ENCODE measurements around the gene BCL2L11.
A peak's percentile ranks its signal among the peaks of the same experiment; 100 is the strongest.

Gene BCL2L11

GRCh38 chr2:111117598-111118480 is 2.9 kb upstream of the BCL2L11 start:
- peak; percentile 17 to 18 for DNase-seq (ENCODE audit: low read depth in 2 of 2)

- no peak for DNase-seq (ENCODE audit: low read depth in 2 of 2)
These were observed 2.2 kb upstream of the BCL2L11 start for GRCh38 chr2:111118481-111118980.

DNA sequence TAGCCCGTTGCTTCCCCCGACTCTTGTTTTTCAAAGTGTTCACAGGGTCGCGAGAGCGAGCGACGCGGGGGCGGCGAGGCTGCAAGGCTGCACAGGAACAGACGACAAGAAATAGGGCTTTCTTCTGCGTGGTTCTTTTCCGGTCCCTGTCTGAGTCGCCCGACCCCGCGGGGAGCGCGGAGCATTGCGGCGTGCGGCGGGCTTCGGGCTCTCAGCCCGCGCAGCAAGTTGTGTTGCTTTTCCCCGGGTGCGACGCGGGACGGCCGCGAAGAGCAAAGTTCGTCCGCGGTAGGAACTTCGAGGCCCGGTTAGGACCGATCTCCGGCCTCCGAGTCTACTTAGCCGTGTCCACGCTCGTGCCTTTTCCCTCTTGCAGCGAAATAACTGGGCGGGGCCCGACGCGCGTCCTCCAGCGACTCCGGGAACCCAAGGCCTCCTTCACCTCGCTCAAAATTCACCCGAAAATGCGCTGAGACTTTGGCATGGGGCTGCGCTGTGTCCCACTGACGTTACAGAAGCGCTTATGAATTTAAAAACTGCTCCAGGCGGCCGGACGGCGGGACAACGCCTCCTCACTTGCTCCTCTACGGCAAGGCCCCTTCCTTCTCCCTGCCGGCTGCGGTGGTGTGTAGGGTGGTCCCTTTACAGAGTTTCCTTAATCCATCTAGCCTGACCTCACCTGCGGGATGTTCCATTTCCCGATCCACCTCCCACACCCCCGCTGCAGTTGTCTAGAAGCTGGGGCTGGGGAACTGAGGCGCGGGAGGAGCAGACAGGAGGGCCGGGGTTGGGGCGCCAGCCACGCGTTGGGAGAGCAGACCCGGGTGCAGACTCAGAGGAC is 1.5 kb upstream of the BCL2L11 start:
- DNase-seq (ENCODE audit: low read depth in 2 of 2) = peak; percentile 14 to 20

- no peak for DNase-seq (ENCODE audit: low read depth in 2 of 2)
These were observed 877 bp upstream of the BCL2L11 start for GRCh38 chr2:111119822-111120252.

DNA sequence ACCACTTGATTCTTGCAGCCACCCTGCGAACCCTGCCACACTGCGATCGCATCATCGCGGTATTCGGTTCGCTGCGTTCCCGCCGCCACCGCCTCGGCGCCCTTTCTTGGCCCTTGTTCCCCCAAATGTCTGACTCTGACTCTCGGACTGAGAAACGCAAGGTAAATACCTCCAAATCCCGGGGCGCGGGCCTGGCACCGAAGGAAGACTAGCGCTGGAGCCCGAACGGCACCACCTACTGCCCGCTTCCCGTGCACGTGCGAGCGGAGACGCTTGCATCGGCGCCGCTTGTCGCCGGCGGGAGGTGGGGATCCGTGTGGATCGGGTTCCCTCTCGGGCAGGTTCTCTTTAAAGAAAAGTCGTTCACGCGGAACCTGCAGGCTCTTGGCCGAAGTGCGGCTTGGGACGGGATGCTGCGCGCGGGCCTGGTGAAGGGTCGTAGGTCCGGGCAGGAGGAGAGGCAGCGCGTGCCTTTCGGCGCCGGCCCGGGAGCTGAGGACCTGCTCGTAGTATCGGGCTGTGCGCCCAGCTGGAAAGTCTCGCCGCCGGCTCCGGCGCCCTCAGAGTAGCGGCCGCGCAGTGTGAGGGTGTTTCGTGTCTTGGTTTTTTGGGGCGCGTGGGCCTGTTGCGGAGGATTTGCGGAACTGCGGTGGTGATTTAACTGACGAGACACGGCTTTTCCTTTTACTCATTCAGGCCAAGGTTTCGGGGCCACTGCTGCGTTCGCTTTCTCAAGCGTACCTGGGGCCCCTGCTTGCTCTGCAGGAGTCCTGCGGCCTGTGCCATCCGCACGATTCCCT is 514 bp downstream of the BCL2L11 start:
- peak; percentile 26 to 27 for DNase-seq (ENCODE audit: low read depth in 2 of 2)

GRCh38 chr2:111121828-111122630 is 1.3 kb downstream of the BCL2L11 start:
- peak; percentile 68 to 73 for DNase-seq (ENCODE audit: low read depth in 2 of 2)

GRCh38 chr2:111122631-111123421 is 2.1 kb downstream of the BCL2L11 start:
- DNase-seq (ENCODE audit: low read depth in 2 of 2) = peak; percentile 14 to 17

DNA sequence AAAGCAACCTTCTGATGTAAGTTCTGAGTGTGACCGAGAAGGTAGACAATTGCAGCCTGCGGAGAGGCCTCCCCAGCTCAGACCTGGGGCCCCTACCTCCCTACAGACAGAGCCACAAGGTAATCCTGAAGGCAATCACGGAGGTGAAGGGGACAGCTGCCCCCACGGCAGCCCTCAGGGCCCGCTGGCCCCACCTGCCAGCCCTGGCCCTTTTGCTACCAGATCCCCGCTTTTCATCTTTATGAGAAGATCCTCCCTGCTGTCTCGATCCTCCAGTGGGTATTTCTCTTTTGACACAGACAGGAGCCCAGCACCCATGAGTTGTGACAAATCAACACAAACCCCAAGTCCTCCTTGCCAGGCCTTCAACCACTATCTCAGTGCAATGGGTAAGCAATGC is 3.0 kb downstream of the BCL2L11 start:
- DNase-seq (ENCODE audit: low read depth in 2 of 2) = no peak

- no peak for DNase-seq (ENCODE audit: low read depth in 2 of 2)
These were observed 5.9 kb downstream of the BCL2L11 start for GRCh38 chr2:111126581-111126980.

DNA sequence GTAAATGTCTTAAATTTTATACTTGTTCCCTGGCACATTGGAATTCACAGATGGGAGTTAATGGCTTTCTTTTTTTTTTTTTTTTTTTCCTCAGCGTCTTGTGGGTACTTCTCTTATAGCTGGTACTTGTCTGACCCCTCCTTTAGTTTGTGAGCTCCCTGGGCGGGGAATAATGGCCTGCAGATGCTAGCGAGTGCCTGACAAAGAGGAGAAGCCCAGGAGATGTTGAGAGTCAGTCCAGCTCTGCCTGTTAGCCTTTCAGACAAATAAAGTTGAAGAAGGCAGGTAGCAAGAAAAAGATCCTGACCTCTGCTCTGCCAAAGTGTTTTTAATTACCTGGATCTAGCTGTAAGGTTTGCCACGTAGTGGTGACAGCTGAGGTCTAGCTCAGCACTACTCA is 6.6 kb downstream of the BCL2L11 start:
- DNase-seq (ENCODE audit: low read depth in 2 of 2) = no peak

DNA sequence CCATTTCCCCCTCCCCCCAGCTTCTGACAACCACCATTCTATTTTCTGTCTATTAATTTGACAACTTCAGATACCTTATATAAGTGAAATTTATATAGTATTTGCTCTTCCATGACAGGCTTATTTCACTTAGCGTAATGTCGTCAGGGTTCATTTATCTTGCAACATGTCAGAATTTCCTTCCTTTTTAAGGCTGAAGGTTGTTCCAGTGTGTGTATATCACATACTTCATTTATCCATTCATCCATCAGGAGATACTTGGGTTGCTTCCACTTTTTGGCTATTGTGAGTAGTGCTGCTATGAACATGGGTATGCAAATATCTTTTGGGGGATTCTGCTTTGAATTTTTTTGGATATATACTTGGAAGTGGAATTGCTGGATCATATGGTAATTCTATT is 7.4 kb downstream of the BCL2L11 start:
- no peak for DNase-seq (ENCODE audit: low read depth in 2 of 2)

DNA sequence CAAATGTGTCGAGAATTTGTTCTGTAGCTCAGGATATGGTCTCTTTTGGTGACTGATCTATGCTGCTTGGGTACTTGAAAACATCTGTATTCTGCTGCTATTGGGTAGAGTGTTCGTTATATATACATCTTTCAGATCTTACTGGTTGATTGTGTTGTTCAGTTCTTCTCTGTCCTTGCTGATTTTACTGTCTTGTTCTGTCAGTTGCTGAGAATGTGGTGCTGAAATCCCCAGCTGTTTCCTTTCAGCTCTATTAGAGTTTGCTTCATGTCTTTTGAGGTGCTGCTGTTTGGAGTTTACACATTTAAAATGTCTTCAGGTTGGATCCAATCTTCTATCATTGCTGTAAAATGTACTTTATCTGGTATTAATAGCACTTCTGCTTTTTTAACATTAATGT is 12.9 kb downstream of the BCL2L11 start:
- no peak for DNase-seq (ENCODE audit: low read depth in 2 of 2)

DNA sequence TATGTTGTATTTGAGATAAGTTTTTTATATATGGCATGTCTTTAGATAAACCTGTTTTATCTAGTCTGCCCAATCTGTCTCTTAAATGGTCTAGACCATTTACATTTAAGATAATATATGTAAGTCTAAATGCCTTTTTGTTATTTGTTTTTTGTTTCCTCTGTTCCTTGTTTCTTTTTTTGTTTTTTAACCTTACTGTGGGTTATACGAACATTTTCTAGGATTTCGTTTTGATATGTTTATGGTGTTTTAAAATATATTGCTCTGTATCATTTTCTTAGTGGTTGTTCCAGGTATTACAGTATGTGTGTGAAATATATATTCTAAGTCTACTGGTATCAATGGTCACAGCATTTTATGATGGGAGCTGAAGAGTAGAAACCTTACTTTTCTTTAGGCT is 13.3 kb downstream of the BCL2L11 start:
- no peak for DNase-seq (ENCODE audit: low read depth in 2 of 2)

DNA sequence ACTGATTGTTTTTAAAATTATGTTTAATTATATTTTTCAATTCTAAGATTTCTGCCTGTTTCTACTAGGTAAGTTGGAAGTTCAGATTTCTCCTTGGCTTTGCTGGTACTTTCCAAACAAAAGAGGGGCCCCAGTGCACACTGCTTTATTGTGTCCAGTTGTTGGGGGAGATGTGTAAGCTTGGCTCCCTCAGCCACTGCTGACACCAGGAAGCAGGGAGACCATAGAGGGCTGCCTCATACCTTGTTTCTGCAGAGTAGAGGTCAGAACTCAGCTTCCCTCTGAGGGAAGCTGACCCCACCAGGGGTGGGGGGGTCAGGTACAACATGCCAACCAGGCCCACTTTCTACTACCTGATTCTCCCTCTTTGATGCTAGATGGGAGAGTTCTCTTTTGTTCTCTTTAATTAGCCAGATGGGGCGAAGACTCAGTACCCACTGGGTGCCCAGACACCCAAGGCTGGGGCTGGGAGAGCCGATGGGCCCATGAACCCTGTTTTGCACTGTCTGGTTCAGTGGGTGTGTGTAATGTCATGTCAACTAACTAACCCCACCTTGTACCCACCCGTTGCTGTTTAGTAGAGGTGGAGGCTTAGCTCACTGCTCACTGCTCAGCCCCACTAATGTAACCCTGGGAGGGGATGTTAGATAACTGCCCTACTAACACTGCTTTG is 14.7 kb downstream of the BCL2L11 start:
- DNase-seq (ENCODE audit: low read depth in 2 of 2) = no peak

DNA sequence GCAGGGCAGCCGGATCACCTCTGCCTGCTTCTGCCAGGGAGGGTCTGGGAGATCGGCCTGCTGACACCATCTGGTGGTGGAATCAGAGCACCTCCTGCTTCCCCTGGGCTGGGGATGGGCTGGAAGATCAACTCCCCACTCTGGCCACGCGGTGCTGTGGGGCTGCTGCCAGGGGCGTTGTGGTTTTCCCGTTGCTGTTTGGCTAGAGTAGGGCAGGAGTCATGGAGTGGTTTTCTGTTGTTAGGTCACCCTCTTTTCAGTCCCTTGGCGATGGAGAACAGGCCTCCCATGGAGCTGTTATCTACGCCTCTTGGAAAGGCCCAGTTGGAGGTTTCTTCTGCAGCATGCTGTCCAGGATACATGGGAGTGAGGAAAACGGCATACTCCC is 15.2 kb downstream of the BCL2L11 start:
- DNase-seq (ENCODE audit: low read depth in 2 of 2) = no peak

GRCh38 chr2:111138839-111139238 is 18.1 kb downstream of the BCL2L11 start:
- DNase-seq (ENCODE audit: low read depth in 2 of 2) = no peak

- no peak for DNase-seq (ENCODE audit: low read depth in 2 of 2)
These were observed 19.1 kb downstream of the BCL2L11 start for GRCh38 chr2:111139637-111140317.

DNA sequence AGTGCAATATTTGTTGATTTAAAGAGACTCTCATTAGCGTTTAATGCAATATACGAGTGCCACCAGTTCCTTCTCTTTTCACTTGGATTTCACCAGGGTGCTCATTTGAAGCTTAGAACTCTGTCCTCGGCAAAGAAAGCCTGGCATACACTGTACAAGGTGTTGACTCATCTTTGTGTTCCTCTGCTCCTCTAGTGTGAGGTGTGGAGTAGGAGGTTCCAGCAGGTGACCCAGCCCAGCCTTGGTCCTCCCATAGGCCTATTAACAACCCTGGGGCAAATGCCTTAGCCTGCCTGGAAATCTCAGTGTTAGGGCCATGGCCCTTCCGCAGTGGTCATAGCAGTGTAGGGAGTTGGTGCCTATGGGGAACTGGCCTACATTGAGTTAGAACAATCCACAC is 20.1 kb downstream of the BCL2L11 start:
- no peak for DNase-seq (ENCODE audit: low read depth in 2 of 2)

GRCh38 chr2:111142101-111142500 is 21.4 kb downstream of the BCL2L11 start:
- DNase-seq (ENCODE audit: low read depth in 2 of 2) = no peak
